ENCODE data around the gene ALG12. TPM values are rescaled to one million over a fixed set of nuclear protein-coding genes. Genes with fewer than 3 reads are reported as not detected.

Gene ALG12
- total RNA-seq, 1 experiment from 2014 or later, result 29.2 TPM

GRCh38 chr22:49852898-49853894, 65.0 kb downstream of the ALG12 start, which contains the start of gene ZBED4 (continued):
- no peak for TF ChIP-seq TEAD4 (CRISPR knock-in tag; IDR thresholded peaks at IDR 0.05)
- no peak for TF ChIP-seq GTF2I (CRISPR knock-in tag; conservative IDR thresholded peaks at IDR 0.05)
- no peak for TF ChIP-seq MXD4 (CRISPR knock-in tag; IDR thresholded peaks at IDR 0.05; ENCODE audit: borderline replicate concordance)
- peak; percentile 61; the same call in 1 of the 2 replicates for TF ChIP-seq ETV6 (CRISPR knock-in tag; IDR thresholded peaks at IDR 0.05)
- 0 out of 2 replicates have a peak, but pooled peaks have one; percentile 51 for TF ChIP-seq TP53 (CRISPR knock-in tag; IDR thresholded peaks at IDR 0.05)
- no peak for TF ChIP-seq ATF6 (CRISPR knock-in tag; IDR thresholded peaks at IDR 0.05)
- no peak for TF ChIP-seq NR2C2 (CRISPR knock-in tag; IDR thresholded peaks at IDR 0.05)
- no peak for TF ChIP-seq ZMAT4 (CRISPR knock-in tag; IDR thresholded peaks at IDR 0.05)
- no peak for TF ChIP-seq JUN (CRISPR knock-in tag; IDR thresholded peaks at IDR 0.05)
- TF ChIP-seq CREB1 (CRISPR knock-in tag; IDR thresholded peaks at IDR 0.05), result no peak
- TF ChIP-seq MAX (CRISPR knock-in tag; IDR thresholded peaks at IDR 0.05), result peak; percentile 24; the same call in 1 of the 2 replicates
- 0 out of 2 replicates have a peak, but pooled peaks have one; percentile 45 for TF ChIP-seq FOXP4 (CRISPR knock-in tag; IDR thresholded peaks at IDR 0.05)
- no peak for TF ChIP-seq ZBTB43 (CRISPR knock-in tag; IDR thresholded peaks at IDR 0.05)
- TF ChIP-seq OVOL2 (CRISPR knock-in tag; IDR thresholded peaks at IDR 0.05; ENCODE audit: borderline replicate concordance), result no peak
- no peak for TF ChIP-seq ZNF532 (CRISPR knock-in tag; IDR thresholded peaks at IDR 0.05; ENCODE audit: borderline replicate concordance)
- TF ChIP-seq SOX15 (CRISPR knock-in tag; IDR thresholded peaks at IDR 0.05), result no peak
- TF ChIP-seq ZNF512 (CRISPR knock-in tag; IDR thresholded peaks at IDR 0.05; ENCODE audit: borderline replicate concordance), result no peak
- TF ChIP-seq GABPB1 (CRISPR knock-in tag; IDR thresholded peaks at IDR 0.05), result peak; percentile 29
- TF ChIP-seq RELA (CRISPR knock-in tag; IDR thresholded peaks at IDR 0.05; ENCODE audit: borderline replicate concordance), result no peak
- TF ChIP-seq MYBL2 (CRISPR knock-in tag; IDR thresholded peaks at IDR 0.05), result 0 out of 2 replicates have a peak, but pooled peaks have one; percentile 18
- TF ChIP-seq AR (CRISPR knock-in tag; IDR thresholded peaks at IDR 0.05), result no peak
- TF ChIP-seq ZNF416 (CRISPR knock-in tag; IDR thresholded peaks at IDR 0.05), result no peak
- TF ChIP-seq RORB (CRISPR knock-in tag; IDR thresholded peaks at IDR 0.05), result no peak
- TF ChIP-seq ELF4 (CRISPR knock-in tag; IDR thresholded peaks at IDR 0.05; ENCODE audit: low read depth), result no peak

Data from WTC11 (cell line).